ENCODE measurements around the gene SEC24D.

SEC24D gene

DNA sequence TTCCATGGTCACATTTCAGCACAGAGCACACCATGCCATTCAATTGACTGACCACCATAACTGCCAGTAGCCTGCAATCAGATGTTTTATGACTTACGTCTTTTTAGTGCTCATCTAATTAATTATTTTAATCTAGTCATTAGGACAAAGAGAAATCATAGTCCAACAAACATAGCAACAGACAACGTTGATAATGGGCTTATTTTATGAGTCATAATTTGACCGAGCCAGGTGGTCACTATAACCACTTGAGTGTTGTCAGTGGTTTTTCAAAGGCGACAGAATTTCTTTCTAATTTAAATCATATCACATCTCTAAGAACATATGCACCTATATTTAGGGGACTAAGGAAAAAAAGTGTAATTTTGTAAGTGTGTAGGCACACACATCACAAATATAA is 1.9 kb downstream of the SEC24D start:
- no peak overlapping the region for H3K4me3 ChIP-seq (ENCODE audit: low read depth, low read length)
- TF ChIP-seq, protein P1, sequence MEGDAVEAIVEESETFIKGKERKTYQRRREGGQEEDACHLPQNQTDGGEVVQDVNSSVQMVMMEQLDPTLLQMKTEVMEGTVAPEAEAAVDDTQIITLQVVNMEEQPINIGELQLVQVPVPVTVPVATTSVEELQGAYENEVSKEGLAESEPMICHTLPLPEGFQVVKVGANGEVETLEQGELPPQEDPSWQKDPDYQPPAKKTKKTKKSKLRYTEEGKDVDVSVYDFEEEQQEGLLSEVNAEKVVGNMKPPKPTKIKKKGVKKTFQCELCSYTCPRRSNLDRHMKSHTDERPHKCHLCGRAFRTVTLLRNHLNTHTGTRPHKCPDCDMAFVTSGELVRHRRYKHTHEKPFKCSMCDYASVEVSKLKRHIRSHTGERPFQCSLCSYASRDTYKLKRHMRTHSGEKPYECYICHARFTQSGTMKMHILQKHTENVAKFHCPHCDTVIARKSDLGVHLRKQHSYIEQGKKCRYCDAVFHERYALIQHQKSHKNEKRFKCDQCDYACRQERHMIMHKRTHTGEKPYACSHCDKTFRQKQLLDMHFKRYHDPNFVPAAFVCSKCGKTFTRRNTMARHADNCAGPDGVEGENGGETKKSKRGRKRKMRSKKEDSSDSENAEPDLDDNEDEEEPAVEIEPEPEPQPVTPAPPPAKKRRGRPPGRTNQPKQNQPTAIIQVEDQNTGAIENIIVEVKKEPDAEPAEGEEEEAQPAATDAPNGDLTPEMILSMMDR (IDR thresholded peaks at IDR 0.05; ENCODE audit: borderline replicate concordance, insufficient read depth, low read depth, low read length), result no peak

DNA sequence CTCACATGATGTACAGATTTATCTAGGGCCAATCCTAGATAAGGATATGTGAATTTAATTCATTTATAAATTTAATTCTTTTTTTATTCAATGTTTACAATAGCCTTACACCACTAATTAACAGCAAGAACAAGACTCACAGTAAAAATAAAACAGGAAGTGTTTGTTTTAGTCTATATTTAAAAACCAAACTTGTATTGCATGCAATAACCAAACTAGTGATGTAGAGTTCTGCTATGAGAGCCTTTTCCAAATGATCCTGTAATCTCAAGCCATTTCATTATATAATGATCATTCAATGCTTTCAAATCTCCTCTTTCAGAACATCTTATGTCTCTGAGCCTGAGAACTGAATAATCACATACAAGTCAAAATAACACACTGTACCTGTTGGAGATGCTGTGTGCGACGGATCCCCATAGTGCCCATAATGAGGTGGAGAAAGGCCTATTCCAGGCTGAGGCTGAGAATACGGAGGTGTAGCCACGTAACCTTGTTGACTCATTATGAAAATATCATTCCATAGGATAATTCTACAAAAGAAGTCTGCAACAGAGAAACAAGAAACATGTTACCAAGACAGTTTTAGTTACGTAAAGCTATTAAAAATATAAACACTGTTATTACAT is 2.6 kb downstream of the SEC24D start:
- no peak overlapping the region for H3K4me3 ChIP-seq (ENCODE audit: low read depth, low read length)

DNA sequence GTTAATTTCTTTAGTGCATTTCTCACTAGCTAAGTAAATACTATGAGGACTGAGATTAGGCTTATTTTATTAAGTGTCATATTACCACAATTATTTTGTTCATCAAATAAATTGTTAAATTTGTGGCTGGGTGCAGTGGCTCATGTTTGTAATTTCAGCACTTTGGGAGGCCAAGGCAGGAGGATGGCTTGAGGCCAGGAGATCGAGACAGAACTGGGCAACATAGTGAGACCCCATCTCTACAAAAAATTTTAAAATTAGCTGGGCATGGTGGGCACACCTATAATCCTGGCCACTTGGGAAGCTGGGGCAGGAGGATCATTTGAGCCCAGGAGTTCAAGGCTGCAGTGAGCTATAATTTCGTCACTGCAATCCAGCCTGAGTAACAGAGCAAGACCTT is 6.8 kb downstream of the SEC24D start:
- TF ChIP-seq, protein P1 (IDR thresholded peaks at IDR 0.05; ENCODE audit: borderline replicate concordance, insufficient read depth, low read depth, low read length), result no peak
- H3K4me3 ChIP-seq (ENCODE audit: low read depth, low read length), result no peak overlapping the region

More for the DNA sequence above, 2.6 kb downstream of the SEC24D start:
- TF ChIP-seq, protein P1 (IDR thresholded peaks at IDR 0.05; ENCODE audit: borderline replicate concordance, insufficient read depth, low read depth, low read length), result no peak

DNA sequence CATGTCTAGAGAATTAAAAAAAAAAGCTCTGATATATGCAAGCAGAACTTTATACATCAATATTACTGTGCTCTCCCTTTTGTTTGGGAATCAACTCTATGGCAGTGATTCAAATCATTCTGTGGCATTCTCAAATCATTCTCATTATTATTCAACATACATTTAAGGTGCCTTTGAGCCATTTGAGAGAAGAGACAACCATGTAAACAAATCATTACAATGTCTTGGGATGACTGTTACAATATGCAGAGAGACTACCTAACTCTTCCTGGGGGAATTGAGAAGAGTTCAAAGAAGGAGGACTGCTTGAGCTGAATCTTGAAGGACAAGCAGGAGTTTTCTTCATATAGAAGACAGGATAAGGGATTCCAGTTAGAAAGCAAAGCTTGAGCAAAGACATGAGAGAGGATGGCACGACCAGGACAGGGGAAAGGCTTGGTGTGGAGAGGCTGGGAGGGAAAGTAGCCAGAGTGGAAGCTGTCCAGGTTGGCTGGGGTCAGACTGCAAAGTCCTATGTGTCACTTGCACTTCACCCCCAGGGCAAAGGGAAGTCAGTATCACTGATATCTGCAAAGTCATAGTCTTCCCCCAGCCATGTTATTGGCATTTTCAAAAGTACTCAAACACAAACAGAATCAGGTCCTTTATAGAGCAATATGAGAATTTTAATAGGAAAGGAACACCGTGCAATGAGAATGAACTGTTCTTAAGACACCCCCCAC is 9.0 kb downstream of the SEC24D start:
- TF ChIP-seq, protein P1 (IDR thresholded peaks at IDR 0.05; ENCODE audit: borderline replicate concordance, insufficient read depth, low read depth, low read length), result no peak
- H3K4me3 ChIP-seq (ENCODE audit: low read depth, low read length), result no peak overlapping the region

DNA sequence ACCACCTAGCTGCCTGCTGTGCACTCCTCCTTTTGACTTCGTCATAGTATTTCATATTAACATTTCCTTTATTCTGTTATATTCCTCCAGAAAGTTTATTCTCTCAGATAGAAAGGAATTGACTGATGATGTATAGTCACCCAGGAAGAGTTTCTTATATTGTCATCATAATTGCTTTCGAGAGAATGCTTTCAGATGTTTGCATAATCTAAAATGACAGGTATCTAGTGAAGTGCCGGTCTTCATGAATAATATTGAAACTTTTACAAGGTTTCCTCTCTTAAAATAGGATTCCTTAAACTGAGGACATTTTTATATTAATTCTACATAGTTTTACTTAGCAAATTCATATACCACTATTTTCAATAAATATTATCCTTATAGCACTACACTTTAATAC is 10.1 kb downstream of the SEC24D start:
- TF ChIP-seq, protein P1 (IDR thresholded peaks at IDR 0.05; ENCODE audit: borderline replicate concordance, insufficient read depth, low read depth, low read length), result no peak
- no peak overlapping the region for H3K4me3 ChIP-seq (ENCODE audit: low read depth, low read length)

DNA sequence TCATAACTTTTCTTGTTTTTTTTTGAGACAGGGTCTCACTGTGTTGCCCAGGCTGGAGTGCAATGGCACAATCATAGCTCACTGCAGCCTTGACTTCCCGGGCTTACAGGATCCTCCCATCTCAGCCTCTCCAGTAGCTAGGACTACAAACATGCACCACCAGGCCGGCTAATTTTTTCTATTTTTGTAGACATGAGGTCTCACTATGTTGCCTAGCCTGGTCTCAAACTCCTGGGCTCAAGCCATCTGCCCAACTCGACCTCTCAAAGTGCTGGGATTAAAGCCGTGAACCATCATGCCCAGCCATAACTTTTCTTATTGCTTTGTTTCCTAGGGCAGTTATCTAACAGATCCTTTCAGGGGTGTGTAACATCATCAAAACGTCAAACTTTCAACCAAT is 11.8 kb downstream of the SEC24D start:
- TF ChIP-seq, protein P1 (IDR thresholded peaks at IDR 0.05; ENCODE audit: borderline replicate concordance, insufficient read depth, low read depth, low read length), result no peak
- no peak overlapping the region for H3K4me3 ChIP-seq (ENCODE audit: low read depth, low read length)

DNA sequence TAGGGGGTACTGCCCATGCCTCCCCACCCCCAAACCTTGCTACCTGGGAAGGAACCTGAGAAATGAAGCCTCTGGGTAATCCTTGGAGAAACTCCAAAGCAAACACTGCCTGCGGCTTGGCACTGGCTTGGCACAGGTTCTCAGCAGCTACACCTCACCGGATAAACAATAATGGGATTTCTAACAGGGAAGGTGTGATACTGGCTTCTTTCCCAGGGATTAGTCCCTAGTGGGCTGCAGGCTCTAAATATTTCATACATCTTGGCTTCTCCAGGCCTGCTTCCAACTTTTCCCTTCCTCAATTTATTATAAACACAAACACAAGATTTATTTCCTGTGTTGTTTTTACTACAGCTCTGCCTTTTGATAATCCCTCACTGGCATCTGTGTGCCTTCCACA is 12.5 kb downstream of the SEC24D start:
- TF ChIP-seq, protein P1 (IDR thresholded peaks at IDR 0.05; ENCODE audit: borderline replicate concordance, insufficient read depth, low read depth, low read length), result no peak
- H3K4me3 ChIP-seq (ENCODE audit: low read depth, low read length), result no peak overlapping the region

Data from GM12875 (cell line).